Activated CD4-positive, alpha-beta T cell treated with anti-CD3 and anti-CD28 coated beads, Interleukin-2, amount 10 ng/mL, durations not matched to agents 24 days and 14 days (primary cell): ENCODE measurements around the gene MSANTD4. TPM values are rescaled to one million over a fixed set of nuclear protein-coding genes. Genes with fewer than 3 reads are reported as not detected.

Experiments used
- DNase-seq: peaks from one replicate; pipeline ENCODE4 v3.0.0; 2022
- H3K27ac Mint-ChIP-seq: one replicate; pipeline ENCODE4 v1.8.0; 2022; ENCODE audit warnings: mild to moderate bottlenecking, mixed read lengths
- H3K27me3 Mint-ChIP-seq: one replicate; pipeline ENCODE4 v1.8.0; 2022; ENCODE audit warnings: mixed read lengths
- H3K36me3 Mint-ChIP-seq: one replicate; pipeline ENCODE4 v1.8.0; 2022; ENCODE audit warnings: low read depth, mild to moderate bottlenecking, mixed read lengths
- H3K4me1 Mint-ChIP-seq: one replicate; pipeline ENCODE4 v1.8.0; 2021; ENCODE audit warnings: mixed read lengths
- H3K4me3 Mint-ChIP-seq: one replicate; pipeline ENCODE4 v1.8.0; 2022; ENCODE audit warnings: mild to moderate bottlenecking, moderate library complexity, mixed read lengths
- H3K9me3 Mint-ChIP-seq: one replicate; pipeline ENCODE4 v1.8.0; 2021; ENCODE audit warnings: mixed read lengths
- intact Hi-C: fragments of 100-400 bp; cut with micrococcal nuclease; formaldehyde crosslinking; loops from one replicate; pipeline ENCODE4 v1.15.1; 2023
- total RNA-seq: library from RNA; stranded (reverse); gene quantifications from 2 replicates; pipeline ENCODE4 v1.2.3, GENCODE V29; 2022

Gene MSANTD4
- total RNA-seq, 1 donor from 2014 or later = 21.8 TPM

GRCh38 chr11:105988197-105988596 is 33.8 kb downstream of the MSANTD4 start:
- Mint-ChIP-seq H3K27ac (no peak overlapping the region), H3K36me3 (no peaks in the 10 kb centered on the region), H3K4me1 (no peaks in the 10 kb centered on the region), H3K27me3 (no peaks in the 10 kb centered on the region), H3K4me3 (no peak overlapping the region), H3K9me3 (no peaks in the 10 kb centered on the region)
- intact Hi-C loops = no loop called here
- DNase-seq = no peak

GRCh38 chr11:105986554-105986953 is 35.5 kb downstream of the MSANTD4 start:
- no peak for DNase-seq
- no peaks in the 10 kb centered on the region for H3K4me1 Mint-ChIP-seq
- H3K4me3 Mint-ChIP-seq = no peak overlapping the region
- intact Hi-C loops = no loop called here
- H3K27ac Mint-ChIP-seq = no peak overlapping the region
- no peaks in the 10 kb centered on the region for H3K9me3 Mint-ChIP-seq
- H3K27me3 Mint-ChIP-seq = no peaks in the 10 kb centered on the region
- H3K36me3 Mint-ChIP-seq = no peaks in the 10 kb centered on the region

- DNase-seq = no peak
- H3K27me3 Mint-ChIP-seq = peaks cover 2% of the 10 kb centered on the region
- H3K4me3 Mint-ChIP-seq = no peak overlapping the region
- no peaks in the 10 kb centered on the region for H3K36me3 Mint-ChIP-seq
- H3K4me1 Mint-ChIP-seq = no peaks in the 10 kb centered on the region
- intact Hi-C loops = no loop called here
- no peak overlapping the region for H3K27ac Mint-ChIP-seq
- H3K9me3 Mint-ChIP-seq = no peaks in the 10 kb centered on the region
These were observed 41.9 kb downstream of the MSANTD4 start for GRCh38 chr11:105979997-105980703.

- H3K27me3 Mint-ChIP-seq = peaks cover 2% of the 10 kb centered on the region
- intact Hi-C loops = no loop called here
- DNase-seq = no peak
- no peaks in the 10 kb centered on the region for H3K4me1 Mint-ChIP-seq
- H3K27ac Mint-ChIP-seq = no peak overlapping the region
- no peaks in the 10 kb centered on the region for H3K9me3 Mint-ChIP-seq
- H3K36me3 Mint-ChIP-seq = no peaks in the 10 kb centered on the region
- H3K4me3 Mint-ChIP-seq = no peak overlapping the region
These were observed 46.9 kb downstream of the MSANTD4 start for GRCh38 chr11:105975128-105975527.

GRCh38 chr11:105969756-105970155 is 52.3 kb downstream of the MSANTD4 start:
- no peaks in the 10 kb centered on the region for H3K9me3 Mint-ChIP-seq
- no peaks in the 10 kb centered on the region for H3K27me3 Mint-ChIP-seq
- no peak overlapping the region for H3K27ac Mint-ChIP-seq
- intact Hi-C loops = no loop called here
- no peaks in the 10 kb centered on the region for H3K4me1 Mint-ChIP-seq
- H3K4me3 Mint-ChIP-seq = no peak overlapping the region
- no peaks in the 10 kb centered on the region for H3K36me3 Mint-ChIP-seq
- DNase-seq = no peak

- H3K27me3 Mint-ChIP-seq = no peaks in the 10 kb centered on the region
- no peak overlapping the region for H3K27ac Mint-ChIP-seq
These were observed 53.9 kb downstream of the MSANTD4 start for GRCh38 chr11:105968021-105968697.

GRCh38 chr11:105960252-105961245 is 61.5 kb downstream of the MSANTD4 start:
- Mint-ChIP-seq H3K4me3 (no peak overlapping the region), H3K9me3 (peaks cover 5% of the 10 kb centered on the region), H3K36me3 (no peaks in the 10 kb centered on the region), H3K27ac (no peak overlapping the region), H3K4me1 (no peaks in the 10 kb centered on the region), H3K27me3 (no peaks in the 10 kb centered on the region)
- no peak for DNase-seq
- intact Hi-C loops = no loop called here

More at GRCh38 chr11:105968021-105968697, 53.9 kb downstream of the MSANTD4 start:
- no peaks in the 10 kb centered on the region for H3K9me3 Mint-ChIP-seq
- no peak overlapping the region for H3K4me3 Mint-ChIP-seq
- no peak for DNase-seq
- no peaks in the 10 kb centered on the region for H3K4me1 Mint-ChIP-seq
- intact Hi-C loops = no loop called here
- H3K36me3 Mint-ChIP-seq = no peaks in the 10 kb centered on the region

Other genes starting within 250 kb of the MSANTD4 start
- gene KBTBD3, start 55.1 kb upstream of the MSANTD4 start, total RNA-seq = 3.8 and 4.0 TPM in 2 replicates
- gene AASDHPPT, start 55.4 kb upstream of the MSANTD4 start, total RNA-seq = 43.8 and 45.7 TPM in 2 replicates